Subcutaneous adipose tissue (tissue), 4 donors: ENCODE data around the gene COQ6. TPM values are rescaled to one million over a fixed set of nuclear protein-coding genes. Genes with fewer than 3 reads are reported as not detected.

Experiments
- CTCF ChIP-seq: fragments of 450-650 bp; IDR thresholded peaks from one replicate; pipeline ENCODE4 v1.5.1; 2016; ENCODE audit warnings: low read depth, mild to moderate bottlenecking, control low read depth, antibody characterized with exemption, moderate library complexity
- small RNA-seq: library from RNA; depleted of rRNA; stranded (forward); fragments of <200 nt; gene quantifications from one replicate; pipeline ENCODE3, GENCODE V24; 2016
- total RNA-seq, 4 donors: library from RNA; depleted of rRNA; stranded (reverse); fragments of >200 nt; gene quantifications; one replicate each; pipeline ENCODE4 v1.1.0, GENCODE V29; 2016

Gene COQ6
- total RNA-seq, 4 donors from 2014 or later = 34.6 to 46.9 (median 37.9) TPM

- no peak for TF ChIP-seq CTCF
Observed at GRCh38 chr14:73998726-73999125, 48.6 kb downstream of the COQ6 start.

- TF ChIP-seq CTCF = no peak
Observed at GRCh38 chr14:74008843-74009499, 58.9 kb downstream of the COQ6 start.

Small RNA genes lying within 50 kb of the gene (small RNA-seq; reads per million reads assigned to genes)
- gene AC005480.2 (not detected), gene RF00019 (0.49 reads per million)

Other genes with a start within 250 kb of the COQ6 start
- gene PNMA1, start 235.9 kb upstream of the COQ6 start, total RNA-seq = 10 to 100 TPM; 21.2 to 31.1 (median 23.4) TPM
- 10 to 100 TPM in 3 of 4 donors, 1 to 10 TPM in 1; 9.5 to 26.4 (median 17.2) TPM for gene PTGR2, start 98.5 kb upstream of the COQ6 start, total RNA-seq
- gene ZNF410, start 63.4 kb upstream of the COQ6 start, total RNA-seq = 10 to 100 TPM; 32.0 to 51.4 (median 44.1) TPM
- gene FAM161B, start 208 bp upstream of the COQ6 start, total RNA-seq = 1 to 10 TPM; 3.1 to 4.1 (median 4.0) TPM
- 10 to 100 TPM; 10.0 to 14.9 (median 12.4) TPM for gene ENTPD5, start 69.0 kb downstream of the COQ6 start, total RNA-seq
- 10 to 100 TPM in 1 of 4 donors, 1 to 10 TPM in 3; 3.1 to 12.3 (median 5.5) TPM for gene BBOF1, start 69.0 kb downstream of the COQ6 start, total RNA-seq
- gene ALDH6A1, start 134.2 kb downstream of the COQ6 start, total RNA-seq = 100 to 1,000 TPM in 1 of 4 donors, 10 to 100 TPM in 3; 56.8 to 102 (median 76.5) TPM
- gene LIN52, start 134.7 kb downstream of the COQ6 start, total RNA-seq = 10 to 100 TPM in 2 of 4 donors, 1 to 10 TPM in 2; 8.3 to 13.4 (median 9.9) TPM